NCI-H146 treated with DMSO at 0.1 percent for 48 hours (cell line): Measurements from ENCODE around the gene ANXA2.
A peak's percentile ranks its signal among the peaks of the same experiment; 100 is the strongest.

Source experiments
- DNase-seq: peaks from one replicate; lab custom pipeline; 2025; ENCODE audit not compliant: unreplicated experiment; lab: John Stamatoyannopoulos, UW

ANXA2 gene

DNA sequence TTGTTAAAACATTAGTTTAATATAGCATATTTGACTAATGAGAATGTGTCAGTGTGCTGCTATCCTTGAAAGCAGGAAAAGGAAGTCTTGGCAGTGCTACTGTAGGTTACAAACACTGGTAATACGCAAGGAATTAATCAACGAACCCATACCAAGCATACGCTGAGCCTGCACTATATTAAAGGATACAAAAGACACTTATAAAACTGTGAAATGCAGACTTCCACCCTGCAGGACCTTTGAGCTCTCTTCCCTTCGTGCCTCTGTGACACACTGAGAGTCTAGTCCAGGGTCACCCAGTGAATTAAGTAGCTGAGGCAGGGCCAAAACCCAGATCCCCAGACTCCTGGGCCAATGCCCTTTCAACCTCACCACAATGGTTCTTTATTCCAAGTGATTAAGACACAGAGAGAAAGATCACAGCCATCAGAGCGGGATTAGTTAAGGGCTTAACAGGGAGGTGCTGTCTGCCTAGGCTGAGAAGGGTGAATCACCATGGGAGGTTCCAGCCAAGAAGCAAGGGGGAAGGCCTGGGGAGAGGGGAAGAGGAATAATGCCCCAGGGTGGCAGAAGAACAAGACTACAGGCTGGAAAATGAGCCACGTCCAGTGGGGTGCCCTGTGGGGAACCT is 6.8 kb downstream of the ANXA2 start:
- DNase-seq: no peak

DNA sequence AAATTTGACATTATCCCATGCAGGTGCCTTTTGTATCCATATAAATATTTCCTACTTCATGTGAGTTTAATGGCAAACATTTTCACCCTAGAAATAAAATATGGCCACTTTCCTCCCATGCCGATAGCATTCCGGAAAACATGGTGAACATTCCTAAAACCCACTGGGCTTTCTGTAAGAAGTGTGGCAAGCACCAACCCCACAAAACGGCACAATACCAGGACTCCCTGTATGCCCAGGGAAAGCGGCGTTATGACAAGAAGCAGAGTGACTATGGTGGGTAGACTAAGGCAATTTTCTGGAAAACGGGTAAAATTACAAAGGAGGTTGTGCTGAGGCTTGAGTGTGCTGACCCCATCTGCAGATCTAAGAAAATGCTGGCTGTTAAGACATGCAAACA is 7.6 kb downstream of the ANXA2 start:
- no peak for DNase-seq

- DNase-seq: no peak
Measured at GRCh38 chr15:60389261-60390077, 8.3 kb downstream of the ANXA2 start.

- no peak for DNase-seq
Measured at GRCh38 chr15:60387321-60387720, 10.5 kb downstream of the ANXA2 start.

- no peak for DNase-seq
Measured at GRCh38 chr15:60386615-60387014, 11.2 kb downstream of the ANXA2 start.

- no peak for DNase-seq
Measured at GRCh38 chr15:60385620-60386552, 11.9 kb downstream of the ANXA2 start.

GRCh38 chr15:60384526-60385126 is 13.2 kb downstream of the ANXA2 start:
- DNase-seq: no peak

DNA sequence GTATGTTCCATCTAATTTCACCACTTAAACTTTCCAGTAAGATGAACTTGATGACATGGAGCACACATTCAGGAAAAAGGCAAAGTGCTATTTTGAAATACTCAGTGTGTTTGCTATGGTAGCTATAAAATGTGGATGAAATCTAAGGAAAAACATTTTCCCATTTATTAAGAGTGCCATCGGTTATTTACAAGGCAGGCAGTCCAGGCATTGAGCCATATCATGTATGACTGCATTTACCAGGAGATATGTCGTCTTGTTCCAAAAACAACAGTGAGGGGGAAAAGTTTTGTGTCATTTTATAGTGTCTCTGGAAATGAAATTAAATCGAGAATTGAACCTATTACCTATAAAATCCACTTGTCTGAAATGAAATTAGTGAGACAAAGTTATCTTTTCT is 13.7 kb downstream of the ANXA2 start:
- DNase-seq: no peak

DNA sequence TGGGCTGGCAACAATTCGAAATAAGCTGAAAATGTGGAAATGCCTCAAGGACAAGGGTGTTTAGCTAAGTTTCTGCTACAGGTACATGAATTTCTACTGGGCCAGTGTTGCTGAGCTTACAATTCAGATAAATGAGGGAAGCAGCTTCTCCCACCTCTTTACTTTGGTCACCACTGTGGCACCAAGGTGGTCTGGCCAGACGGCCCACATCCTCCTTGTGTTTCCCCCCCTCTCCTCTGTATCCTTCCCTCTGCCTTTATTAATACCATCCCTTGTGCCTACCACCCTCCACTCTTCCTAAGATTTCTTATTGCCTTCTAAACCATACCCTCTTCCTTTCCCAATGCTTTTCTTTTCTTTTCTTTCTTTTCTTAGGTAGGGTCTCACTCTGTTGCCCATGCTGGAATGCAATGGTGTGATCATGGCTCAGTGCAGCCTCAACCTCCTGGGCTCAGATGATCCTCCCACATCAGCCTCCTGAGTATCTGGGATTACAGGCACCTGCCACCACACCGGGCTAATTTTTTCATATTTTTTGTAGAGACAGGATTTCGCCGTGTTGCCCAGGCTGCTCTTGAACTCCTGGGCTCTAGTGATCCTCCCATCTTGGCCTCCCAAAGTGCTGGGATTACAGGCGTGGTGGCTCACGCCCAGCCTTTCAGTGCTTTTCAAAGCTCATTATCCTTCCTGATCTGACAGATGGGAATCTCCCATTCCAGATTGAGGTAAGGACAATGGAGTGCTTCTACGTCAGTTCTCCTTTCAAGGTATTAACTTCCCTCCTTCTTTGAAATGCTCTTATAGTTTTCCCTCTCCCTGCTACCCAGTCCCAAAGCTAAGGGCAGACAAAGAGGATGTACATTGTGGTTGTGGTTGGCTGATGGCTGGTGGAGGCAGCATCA is 14.8 kb downstream of the ANXA2 start:
- DNase-seq: no peak

GRCh38 chr15:60381148-60381788 is 16.5 kb downstream of the ANXA2 start:
- no peak for DNase-seq

- DNase-seq: no peak
Measured at GRCh38 chr15:60379525-60380274, 18.1 kb downstream of the ANXA2 start.

GRCh38 chr15:60379185-60379524 is 18.6 kb downstream of the ANXA2 start:
- DNase-seq: no peak

DNA sequence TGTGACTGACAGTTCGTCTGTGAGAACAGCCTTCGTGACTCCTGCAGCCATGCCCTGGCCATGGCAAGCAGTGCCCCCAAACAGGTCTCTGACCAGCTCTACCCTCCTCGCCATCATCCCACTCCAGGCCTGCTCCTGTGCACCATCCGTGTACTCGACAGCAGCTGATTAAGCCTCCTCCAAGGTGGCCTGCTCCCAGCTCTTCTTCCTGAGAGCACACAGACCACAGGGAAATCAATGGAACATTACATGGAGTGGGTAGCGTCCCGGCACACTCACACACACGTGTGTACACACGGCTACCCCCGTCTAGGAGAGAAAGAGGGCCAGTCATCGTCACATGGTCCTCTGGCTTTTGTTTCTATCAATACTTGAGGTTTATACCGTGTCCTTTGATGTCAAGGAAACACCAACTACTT is 21.1 kb downstream of the ANXA2 start:
- no peak for DNase-seq

DNA sequence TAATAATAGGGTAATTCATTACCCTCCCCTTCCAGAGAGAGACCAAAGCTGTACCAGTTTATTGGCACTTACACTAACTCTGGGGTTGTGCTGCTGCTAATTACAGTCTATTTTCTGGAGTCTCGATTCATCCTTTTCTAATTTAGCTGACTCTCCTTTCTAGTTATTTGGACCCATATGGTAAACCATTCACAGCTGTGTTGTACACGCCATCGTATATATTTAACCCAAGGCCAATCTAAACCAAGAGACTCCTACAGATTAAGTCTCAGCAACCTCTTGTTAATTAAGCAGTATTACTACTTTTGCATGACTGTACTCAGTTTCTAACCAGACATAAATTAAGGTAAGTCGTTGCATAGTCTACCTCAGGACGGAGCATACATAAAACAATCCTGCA is 22.5 kb downstream of the ANXA2 start:
- DNase-seq: no peak

- DNase-seq: peak; percentile 68
Measured at GRCh38 chr15:60374628-60375081, 23.1 kb downstream of the ANXA2 start.

- DNase-seq: no peak
Measured at GRCh38 chr15:60374209-60374608, 23.6 kb downstream of the ANXA2 start.

DNA sequence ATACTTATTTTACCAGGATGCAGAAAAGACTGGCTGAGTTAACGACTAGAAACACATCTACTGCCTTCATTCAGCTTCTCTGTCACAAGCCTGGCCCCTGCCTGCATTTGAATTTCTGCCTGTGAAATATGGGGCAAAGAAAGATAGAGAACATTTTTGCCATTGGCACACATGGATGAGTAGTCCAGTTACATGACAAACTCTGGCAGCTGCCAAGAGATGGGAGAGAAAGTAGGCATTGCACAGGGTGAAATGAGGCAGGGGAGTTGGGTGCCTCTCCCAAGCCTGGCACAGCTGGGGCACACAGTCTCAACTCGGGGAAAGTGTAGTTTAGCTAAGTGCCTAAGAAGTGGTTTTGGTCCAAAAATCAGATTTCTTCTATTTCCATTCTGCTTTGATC is 24.0 kb downstream of the ANXA2 start:
- DNase-seq: no peak

- DNase-seq: no peak
Measured at GRCh38 chr15:60373327-60373726, 24.5 kb downstream of the ANXA2 start.

DNA sequence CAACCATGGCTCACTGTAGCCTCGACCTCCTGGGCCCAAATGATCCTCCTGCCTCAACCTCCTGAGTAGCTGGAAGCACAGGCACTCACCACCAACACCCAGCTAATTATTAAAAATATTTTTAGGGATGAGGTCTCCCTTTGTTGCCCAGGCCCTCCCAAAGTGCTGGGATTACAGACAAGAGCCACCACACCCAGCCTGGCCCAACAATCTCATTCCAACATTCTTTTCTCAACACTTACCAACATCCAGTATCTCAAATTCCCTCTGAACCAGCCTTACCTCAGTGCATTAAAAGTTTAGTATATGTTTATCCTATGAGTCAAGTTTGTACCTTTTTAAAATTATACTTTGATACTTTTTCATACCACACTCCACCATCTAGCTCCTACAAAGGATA is 25.0 kb downstream of the ANXA2 start:
- no peak for DNase-seq
